Gastroesophageal sphincter (tissue), 4 donors: Measurements from ENCODE around the gene C4orf17. TPM values are rescaled to one million over a fixed set of nuclear protein-coding genes. Genes with fewer than 3 reads are reported as not detected.
A peak's percentile ranks its signal among the peaks of the same experiment; 100 is the strongest.

ENCODE experiments used
- ATAC-seq: fragments of 150-250 bp; one replicate; pipeline ENCODE4 v1.9.1; 2016; ENCODE audit warnings: mild to moderate bottlenecking, moderate library complexity
- H3K27ac ChIP-seq, 4 donors: fragments of 200-600 bp; sonication (generic) in 3 of 4; 1 replicate in 3 of 4; 2 replicates in 1 of 4; pipeline ENCODE4 v1.5.1; 2016 to 2019
- H3K27me3 ChIP-seq: fragments of 200-600 bp; sonication (generic); one replicate; pipeline ENCODE4 v1.5.1; 2019
- H3K36me3 ChIP-seq, 2 donors: fragments of 200-600 bp; sonication (generic); one replicate each; pipeline ENCODE4 v1.5.1; 2019; ENCODE audit warnings: control low read depth in 1 of 2
- H3K4me1 ChIP-seq, 3 donors: fragments of 200-600 bp; sonication (generic); 1 replicate in 2 of 3; 2 replicates in 1 of 3; pipeline ENCODE4 v1.5.1; 2016 to 2019; ENCODE audit warnings: control low read depth in 2 of 3
- H3K4me3 ChIP-seq, 2 donors: fragments of 200-600 bp; sonication (generic); one replicate each; pipeline ENCODE4 v1.5.1; 2019; ENCODE audit warnings: mild to moderate bottlenecking in 1 of 2, moderate library complexity in 1 of 2
- H3K9me3 ChIP-seq, 3 donors: fragments of 200-600 bp; sonication (generic); one replicate each; pipeline ENCODE4 v1.5.1; 2017 to 2019; ENCODE audit warnings: control low read depth in 2 of 3
- CTCF ChIP-seq, 4 experiments: fragments of 200-600 bp in 2 of 4; fragments of 450-650 bp in 2 of 4; sonication (generic) in 1 of 4; IDR thresholded peaks; one replicate each; pipeline ENCODE4 v1.5.1; 2017 to 2019; ENCODE audit warnings: antibody characterized with exemption in 4 of 4, mild to moderate bottlenecking in 2 of 4, moderate library complexity in 2 of 4
- EP300 ChIP-seq: sonication (generic); formaldehyde crosslinking; IDR thresholded peaks from one replicate; pipeline ENCODE4 v1.6.1; 2017; ENCODE audit warnings: antibody characterized with exemption, mild to moderate bottlenecking
- POLR2A ChIP-seq, 2 donors: fragments of 450-650 bp; IDR thresholded peaks; one replicate each; pipeline ENCODE4 v1.6.1; 2017; ENCODE audit warnings: antibody characterized with exemption in 2 of 2, mild to moderate bottlenecking in 2 of 2, moderate library complexity in 1 of 2
- POLR2AphosphoS5 ChIP-seq: sonication (generic); formaldehyde crosslinking; IDR thresholded peaks from one replicate; pipeline ENCODE4 v1.6.1; 2017; ENCODE audit warnings: antibody characterized with exemption
- WGBS, 2 donors: methylation state at CpG; one replicate each; pipeline ENCODE4 v1.1.5; 2018; ENCODE audit warnings: low coverage in 1 of 2; 5-methylcytosine and 5-hydroxymethylcytosine counted together
- total RNA-seq, 4 donors: library from RNA; depleted of rRNA; stranded (reverse); fragments of >200 nt; gene quantifications; one replicate each; pipeline ENCODE4 v1.1.0, GENCODE V29; 2016

Gene C4orf17
- total RNA-seq = not detected

GRCh38 chr4:99510721-99511120, at the start of gene C4orf17:
Gene C4orf17 (plus strand): TSS chr4:99511021. CDS start chr4:99513082, 2,061 bp downstream.
- 69 to 70% methylated on average over 4 of the region's 4 CpGs for WGBS, 2 donors

GRCh38 chr4:99461623-99462401, 49.0 kb upstream of the C4orf17 start:
- no peak for ATAC-seq
- H3K27me3 ChIP-seq = no peaks in the 10 kb centered on the region
- H3K36me3 ChIP-seq = no peaks in the 10 kb centered on the region
- H3K27ac ChIP-seq = no peak overlapping the region
- H3K4me1 ChIP-seq = peaks cover 0 to 4% (median 0%) of the 10 kb centered on the region in 3 donors
- WGBS, 2 donors = 59 to 74% methylated on average over 3 to 4 of the region's 4 CpGs
- H3K9me3 ChIP-seq = no peaks in the 10 kb centered on the region
- TF ChIP-seq EP300 (no peak), POLR2A (IDR thresholded peaks at IDR 0.05) (no peak), CTCF (IDR thresholded peaks at IDR 0.05) (no peak), POLR2AphosphoS5 (no peak)
- no peak overlapping the region for H3K4me3 ChIP-seq

More at GRCh38 chr4:99510721-99511120, at the start of gene C4orf17:
- no peak for ATAC-seq
- H3K36me3 ChIP-seq = no peaks in the 10 kb centered on the region
- no peaks in the 10 kb centered on the region for H3K4me1 ChIP-seq
- H3K4me3 ChIP-seq = no peak within 1 kb of the TSS
- no peak within 1 kb of the TSS for H3K27ac ChIP-seq
- no peaks in the 10 kb centered on the region for H3K27me3 ChIP-seq
- peaks cover 0 to 2% (median 0%) of the 10 kb centered on the region in 3 donors for H3K9me3 ChIP-seq
- TF ChIP-seq EP300 = no peak
- no peak for TF ChIP-seq POLR2A (IDR thresholded peaks at IDR 0.05)
- no peak for TF ChIP-seq POLR2AphosphoS5
- TF ChIP-seq CTCF (IDR thresholded peaks at IDR 0.05) = no peak

GRCh38 chr4:99462875-99463464, 47.9 kb upstream of the C4orf17 start:
- Histone ChIP-seq H3K4me3 (no peak overlapping the region), H3K4me1 (peaks cover 0 to 4% (median 0%) of the 10 kb centered on the region in 3 donors), H3K36me3 (no peaks in the 10 kb centered on the region), H3K9me3 (no peaks in the 10 kb centered on the region), H3K27ac (no peak overlapping the region), H3K27me3 (no peaks in the 10 kb centered on the region)
- TF ChIP-seq EP300 = no peak
- TF ChIP-seq CTCF (IDR thresholded peaks at IDR 0.05) = peak; percentile 82 to 91 (median 84)
- WGBS, 2 donors = 30 to 36% methylated on average over 4 of the region's 4 CpGs
- ATAC-seq = peak; percentile 89

- H3K9me3 ChIP-seq = no peaks in the 10 kb centered on the region
- no peak overlapping the region for H3K27ac ChIP-seq
- WGBS, 2 donors = 72 to 74% methylated on average over 2 of the region's 2 CpGs
- ATAC-seq = no peak
- peaks cover 0 to 4% (median 0%) of the 10 kb centered on the region in 3 donors for H3K4me1 ChIP-seq
- no peaks in the 10 kb centered on the region for H3K36me3 ChIP-seq
- no peak overlapping the region for H3K4me3 ChIP-seq
- H3K27me3 ChIP-seq = no peaks in the 10 kb centered on the region
- TF ChIP-seq CTCF (IDR thresholded peaks at IDR 0.05) (no peak), EP300 (no peak), POLR2A (IDR thresholded peaks at IDR 0.05) (no peak), POLR2AphosphoS5 (no peak)
Observed at GRCh38 chr4:99463566-99463965, 47.3 kb upstream of the C4orf17 start.

- 10 to 23% methylated on average over 2 of the region's 2 CpGs for WGBS, 2 donors
- Histone ChIP-seq H3K27ac (no peak overlapping the region), H3K36me3 (no peaks in the 10 kb centered on the region), H3K27me3 (no peaks in the 10 kb centered on the region), H3K4me3 (no peak overlapping the region), H3K4me1 (peaks cover 0 to 1% (median 0%) of the 10 kb centered on the region in 3 donors), H3K9me3 (no peaks in the 10 kb centered on the region)
- TF ChIP-seq EP300 = no peak
- TF ChIP-seq POLR2AphosphoS5 = no peak
- TF ChIP-seq POLR2A (IDR thresholded peaks at IDR 0.05) = no peak
- TF ChIP-seq CTCF (IDR thresholded peaks at IDR 0.05) = no peak
- no peak for ATAC-seq
Observed at GRCh38 chr4:99467887-99468286, 42.9 kb upstream of the C4orf17 start.
